Ovary (tissue), 3 donors: ENCODE data around the gene ZNF133.

Experiments used
- CTCF ChIP-seq, 3 donors: fragments of 450-650 bp in 2 of 3; fragments of 200-600 bp in 1 of 3; IDR thresholded peaks; one replicate each; pipeline versions ENCODE4 v1.5.1 to v1.8.0; 2016 to 2022; ENCODE audit warnings: antibody characterized with exemption in 3 of 3, mild to moderate bottlenecking in 1 of 3
- EP300 ChIP-seq: sonication (generic); formaldehyde crosslinking; IDR thresholded peaks from one replicate; pipeline ENCODE4 v1.6.1; 2017; ENCODE audit warnings: antibody characterized with exemption
- donor health status: DM: no; HTN: no; CAD: no.

GRCh38 chr20:18263723-18264122 is 24.6 kb upstream of the ZNF133 start:
- TF ChIP-seq CTCF (IDR thresholded peaks at IDR 0.05) (no peak), EP300 (no peak)
